Endodermal cell (in vitro differentiated cells): ENCODE data around the gene TNP2. TPM values are rescaled to one million over a fixed set of nuclear protein-coding genes. Genes with fewer than 3 reads are reported as not detected.
A peak's percentile ranks its signal among the peaks of the same experiment; 100 is the strongest.

Experiments used
- DNase-seq: peaks from one replicate; pipeline ENCODE4 v3.0.0-alpha.2; 2017
- H3K27ac ChIP-seq: 2 replicates; pipeline ENCODE4 v1.5.1; 2013; ENCODE audit warnings: mild to moderate bottlenecking, low read depth, low read length, moderate library complexity
- H3K27me3 ChIP-seq: 2 replicates; pipeline ENCODE4 v1.6.1; 2013; ENCODE audit warnings: mild to moderate bottlenecking, low read length, moderate library complexity; ENCODE audit not compliant: insufficient read depth, control insufficient read depth, poor library complexity, severe bottlenecking
- H3K36me3 ChIP-seq: 2 replicates; pipeline ENCODE4 v1.7.0; 2013; ENCODE audit warnings: mild to moderate bottlenecking, low read length, moderate library complexity; ENCODE audit not compliant: control insufficient read depth, insufficient read depth
- H3K4me1 ChIP-seq: one replicate; pipeline ENCODE4 v1.7.0; 2013; ENCODE audit warnings: low read length; ENCODE audit not compliant: control insufficient read depth, insufficient read depth
- H3K4me3 ChIP-seq: 2 replicates; pipeline ENCODE4 v1.5.1; 2013; ENCODE audit warnings: mild to moderate bottlenecking, low read length, moderate library complexity
- H3K9ac ChIP-seq: 2 replicates; pipeline ENCODE4 v1.6.1; 2013; ENCODE audit warnings: mild to moderate bottlenecking, low read length, moderate library complexity; ENCODE audit not compliant: poor library complexity, severe bottlenecking; ENCODE audit errors: extremely low read depth
- H3K9me3 ChIP-seq: 2 replicates; pipeline ENCODE4 v1.6.1; 2013; ENCODE audit warnings: mild to moderate bottlenecking, low read length, moderate library complexity; ENCODE audit not compliant: control insufficient read depth
- H3K27ac Mint-ChIP-seq: 2 replicates; pipeline ENCODE4 v1.8.0; 2020; ENCODE audit warnings: mixed read lengths
- H3K27me3 Mint-ChIP-seq: 2 replicates; pipeline ENCODE4 v1.8.0; 2021; ENCODE audit warnings: mild to moderate bottlenecking, mixed read lengths; ENCODE audit not compliant: insufficient read depth
- H3K36me3 Mint-ChIP-seq: 2 replicates; pipeline ENCODE4 v1.8.0; 2020; ENCODE audit warnings: low read depth, mixed read lengths
- H3K4me1 Mint-ChIP-seq: 2 replicates; pipeline ENCODE4 v1.8.0; 2020; ENCODE audit warnings: mixed read lengths
- H3K4me3 Mint-ChIP-seq: 2 replicates; pipeline ENCODE4 v1.8.0; 2020; ENCODE audit warnings: mild to moderate bottlenecking, moderate library complexity, mixed read lengths
- H3K9me3 Mint-ChIP-seq: 2 replicates; pipeline ENCODE4 v1.8.0; 2020; ENCODE audit warnings: mild to moderate bottlenecking, mixed read lengths
- CTCF ChIP-seq: fragments of 200-600 bp; sonication (generic); conservative IDR thresholded peaks from 2 replicates; pipeline ENCODE4 v1.5.0; 2021; ENCODE audit warnings: antibody characterized with exemption, mild to moderate bottlenecking
- WGBS, 2 experiments: methylation state at CpG; one replicate each; pipeline versions ENCODE4 v1.1.5 to v1.1.7; 2013; ENCODE audit warnings: missing lambda C conversion rate in 2 of 2, mixed read lengths in 1 of 2; ENCODE audit not compliant: insufficient coverage in 1 of 2, insufficient read length in 1 of 2; 5-methylcytosine and 5-hydroxymethylcytosine counted together
- total RNA-seq, 2 donors: library from RNA; stranded (reverse); fragmentation: NEBNext Ultra II Directional in 1 of 2; extraction: Animal tissue kit (Norgen Biotek cat#: 25700) in 1 of 2; gene quantifications; 2 replicates in 1 of 2; 3 replicates in 1 of 2; pipeline ENCODE4 v1.2.1, GENCODE V29; 2021

The TNP2 gene
- total RNA-seq, 2 donors from 2014 or later: not detected

- no peak overlapping the region for H3K27ac ChIP-seq
- H3K36me3 ChIP-seq: no peaks in the 10 kb centered on the region
- no peaks in the 10 kb centered on the region for H3K9me3 ChIP-seq
- no peak for TF ChIP-seq CTCF
- 87 to 89% methylated on average over 2 to 4 of the region's 4 CpGs for WGBS, 2 experiments
- H3K27me3 ChIP-seq: no peaks in the 10 kb centered on the region
- no peaks in the 10 kb centered on the region for H3K4me1 ChIP-seq
- H3K9me3 Mint-ChIP-seq: no peaks in the 10 kb centered on the region
- no peak overlapping the region for H3K4me3 Mint-ChIP-seq
- no peak for DNase-seq
- no peak overlapping the region for H3K27ac Mint-ChIP-seq
- H3K27me3 Mint-ChIP-seq: peaks cover 6% of the 10 kb centered on the region
- no peaks in the 10 kb centered on the region for H3K4me1 Mint-ChIP-seq
- H3K4me3 ChIP-seq: no peak overlapping the region
- H3K36me3 Mint-ChIP-seq: no peaks in the 10 kb centered on the region
- no peak overlapping the region for H3K9ac ChIP-seq
Observed at GRCh38 chr16:11263737-11264136, 5.4 kb downstream of the TNP2 start.

GRCh38 chr16:11262915-11263314 lies 6.2 kb downstream of the TNP2 start:
- Histone ChIP-seq H3K4me1 (no peaks in the 10 kb centered on the region), H3K9me3 (no peaks in the 10 kb centered on the region), H3K9ac (no peak overlapping the region), H3K27me3 (no peaks in the 10 kb centered on the region), H3K27ac (no peak overlapping the region), H3K4me3 (no peak overlapping the region), H3K36me3 (no peaks in the 10 kb centered on the region)
- WGBS, 2 experiments: 89 to 93% methylated on average over 7 to 8 of the region's 8 CpGs
- Mint-ChIP-seq H3K4me1 (no peaks in the 10 kb centered on the region), H3K4me3 (no peak overlapping the region), H3K27me3 (peaks cover 6% of the 10 kb centered on the region), H3K9me3 (no peaks in the 10 kb centered on the region), H3K27ac (no peak overlapping the region), H3K36me3 (no peaks in the 10 kb centered on the region)
- DNase-seq: no peak
- no peak for TF ChIP-seq CTCF

DNA sequence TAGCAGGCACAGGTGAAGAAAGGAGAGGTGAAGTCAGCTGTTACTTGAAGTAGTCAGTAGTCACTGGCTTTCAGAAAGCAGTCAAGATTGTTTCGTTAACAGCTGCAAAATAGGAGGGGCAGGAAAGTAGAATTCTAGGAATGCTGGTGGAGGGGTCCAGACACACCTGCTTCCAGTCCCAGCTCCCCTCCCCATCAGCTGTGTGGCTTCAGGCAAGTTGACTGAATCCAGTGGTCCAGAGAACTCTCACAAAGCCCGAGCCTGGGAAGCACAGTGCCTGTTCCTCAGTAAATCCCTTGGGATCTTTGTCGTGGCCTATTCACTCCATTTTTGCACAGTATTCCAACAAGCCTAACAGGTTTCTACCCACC lies 8.5 kb downstream of the TNP2 start:
- Histone ChIP-seq H3K9me3 (no peaks in the 10 kb centered on the region), H3K36me3 (no peaks in the 10 kb centered on the region), H3K4me3 (no peak overlapping the region), H3K4me1 (no peaks in the 10 kb centered on the region), H3K9ac (no peak overlapping the region), H3K27ac (no peak overlapping the region), H3K27me3 (no peaks in the 10 kb centered on the region)
- TF ChIP-seq CTCF: no peak
- no peaks in the 10 kb centered on the region for H3K36me3 Mint-ChIP-seq
- H3K9me3 Mint-ChIP-seq: no peaks in the 10 kb centered on the region
- peaks cover 8% of the 10 kb centered on the region for H3K27me3 Mint-ChIP-seq
- no peak overlapping the region for H3K4me3 Mint-ChIP-seq
- H3K27ac Mint-ChIP-seq: no peak overlapping the region
- peak; percentile 60 for DNase-seq
- H3K4me1 Mint-ChIP-seq: peaks cover 4% of the 10 kb centered on the region
- WGBS, 2 experiments: 71 to 83% methylated on average over 1 to 3 of the region's 3 CpGs
